Psoas muscle (tissue), 8 donors: ENCODE results near the gene GORAB. TPM values are rescaled to one million over a fixed set of nuclear protein-coding genes. Genes with fewer than 3 reads are reported as not detected.

Experiments
- ATAC-seq, 4 donors: fragments of 200-7000 bp; cut with Tn5 transposase; one replicate each; pipeline ENCODE4 v1.9.1; 2020; ENCODE audit warnings: moderate library complexity in 3 of 4, mild to moderate bottlenecking in 2 of 4
- DNase-seq, 2 donors: peaks; one replicate each; pipeline ENCODE4 v3.0.0-alpha.2; 2020
- H3K27ac ChIP-seq: fragments of 200-600 bp; one replicate; pipeline ENCODE4 v1.8.0; 2022
- H3K27me3 ChIP-seq, 3 donors: fragments of 200-600 bp in 1 of 3; one replicate each; pipeline versions ENCODE4 v1.6.1 to v1.8.0; 2013 to 2022; ENCODE audit warnings: low read length in 2 of 3, mild to moderate bottlenecking in 2 of 3, moderate library complexity in 1 of 3; ENCODE audit not compliant: insufficient read depth in 3 of 3
- H3K36me3 ChIP-seq, 2 donors: fragments of 200-600 bp in 1 of 2; one replicate each; pipeline versions ENCODE4 v1.6.1 to v1.8.0; 2013 to 2022; ENCODE audit warnings: low read depth in 1 of 2, mild to moderate bottlenecking in 1 of 2, moderate library complexity in 1 of 2; ENCODE audit not compliant: insufficient read depth in 1 of 2
- H3K4me1 ChIP-seq: fragments of 200-600 bp; one replicate; pipeline ENCODE4 v1.8.0; 2022
- H3K4me3 ChIP-seq: fragments of 200-600 bp; one replicate; pipeline ENCODE4 v1.8.0; 2022; ENCODE audit warnings: mild to moderate bottlenecking
- H3K9me3 ChIP-seq: fragments of 200-600 bp; one replicate; pipeline ENCODE4 v1.8.0; 2022
- WGBS, 3 donors: extraction: QIAGEN DNeasy Blood & Tissue Kit; methylation state at CpG; one replicate each; pipeline versions ENCODE4 v1.1.6 to v1.1.7; 2013; 5-methylcytosine and 5-hydroxymethylcytosine counted together
- intact Hi-C, 2 donors: fragments of 100-400 bp; cut with DNase I; formaldehyde crosslinking; loops; one replicate each; pipeline versions ENCODE4 v1.11.0 to v1.14.2; 2022
- polyA plus RNA-seq, 3 donors: library from polyadenylated mRNA; stranded (reverse); fragments of 200-250 nt; gene quantifications; one replicate each; pipeline ENCODE4 v1.2.3, GENCODE V29; 2013
- total RNA-seq, 4 donors: library from RNA; stranded (reverse); fragmentation: NEBNext Ultra II Directional in 2 of 4; extraction: Animal tissue kit (Norgen Biotek cat#: 25700) in 2 of 4; gene quantifications; one replicate each; pipeline versions ENCODE4 v1.2.1 to v1.2.4, GENCODE V29; 2021 to 2023
- TF ChIP-seq, protein P1 (sequence below): fragments of 200-600 bp; IDR thresholded peaks from one replicate; pipeline ENCODE4 v1.8.0; 2022; ENCODE audit warnings: antibody characterized with exemption
- donor health status: healthy with polysubstance abuse.
- donor health status: DM: no; HTN: no; CAD: no; lungs with moderate emphysema.
- donor health status: Bipolar disorder and iron deficiency.
- donor health status: healthy.
- donor health status: DM: yes; HTN: yes; CAD: no.
- donor health status: DM: no; HTN: no; CAD: no.
- donor health status: DM: no; HTN: no; CAD: no.
- donor health status: DM: yes; HTN: yes; CAD: no.

Gene GORAB
- total and polyA plus RNA-seq, 7 donors = 2.3 to 7.8 (median 2.6) TPM

GRCh38 chr1:170539154-170539553, 7.2 kb downstream of the GORAB start:
- H3K27me3 ChIP-seq = no peaks in the 10 kb centered on the region
- no peak overlapping the region for H3K27ac ChIP-seq
- intact Hi-C loops = loop anchor here in 1 of 2 donors (10.0 kb wide), 2 partner anchors 196 to 226 kb away; no protein-coding TSS in a partner anchor
- H3K4me3 ChIP-seq = no peak overlapping the region
- TF ChIP-seq, protein P1, sequence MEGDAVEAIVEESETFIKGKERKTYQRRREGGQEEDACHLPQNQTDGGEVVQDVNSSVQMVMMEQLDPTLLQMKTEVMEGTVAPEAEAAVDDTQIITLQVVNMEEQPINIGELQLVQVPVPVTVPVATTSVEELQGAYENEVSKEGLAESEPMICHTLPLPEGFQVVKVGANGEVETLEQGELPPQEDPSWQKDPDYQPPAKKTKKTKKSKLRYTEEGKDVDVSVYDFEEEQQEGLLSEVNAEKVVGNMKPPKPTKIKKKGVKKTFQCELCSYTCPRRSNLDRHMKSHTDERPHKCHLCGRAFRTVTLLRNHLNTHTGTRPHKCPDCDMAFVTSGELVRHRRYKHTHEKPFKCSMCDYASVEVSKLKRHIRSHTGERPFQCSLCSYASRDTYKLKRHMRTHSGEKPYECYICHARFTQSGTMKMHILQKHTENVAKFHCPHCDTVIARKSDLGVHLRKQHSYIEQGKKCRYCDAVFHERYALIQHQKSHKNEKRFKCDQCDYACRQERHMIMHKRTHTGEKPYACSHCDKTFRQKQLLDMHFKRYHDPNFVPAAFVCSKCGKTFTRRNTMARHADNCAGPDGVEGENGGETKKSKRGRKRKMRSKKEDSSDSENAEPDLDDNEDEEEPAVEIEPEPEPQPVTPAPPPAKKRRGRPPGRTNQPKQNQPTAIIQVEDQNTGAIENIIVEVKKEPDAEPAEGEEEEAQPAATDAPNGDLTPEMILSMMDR = no peak
- H3K9me3 ChIP-seq = no peaks in the 10 kb centered on the region
- H3K4me1 ChIP-seq = peaks cover 18% of the 10 kb centered on the region
- DNase-seq = no peak
- H3K36me3 ChIP-seq = peaks cover 3 to 51% of the 10 kb centered on the region in 2 donors
- ATAC-seq = no peak
- WGBS, 3 donors = 84 to 87% (median 86%) methylated on average over 9 of the region's 9 CpGs

DNA sequence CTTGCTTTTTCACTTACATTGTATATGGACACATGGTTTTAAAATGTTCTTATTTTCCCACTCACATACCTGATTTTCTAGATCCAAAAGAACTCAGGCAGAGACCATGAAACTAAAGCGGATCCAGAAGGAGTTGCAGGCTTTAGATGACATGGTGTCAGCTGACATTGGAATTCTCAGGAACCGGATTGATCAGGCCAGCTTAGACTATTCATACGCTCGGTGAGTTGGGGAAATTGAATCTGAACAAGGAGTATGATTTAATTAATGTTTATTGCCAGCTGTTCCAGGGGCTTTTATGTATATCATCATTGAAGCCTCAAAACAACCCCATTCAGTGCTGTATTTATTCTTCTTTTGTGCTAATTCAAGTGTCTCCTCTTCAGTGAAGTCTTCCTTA, 12.7 kb downstream of the GORAB start:
- no peak overlapping the region for H3K27ac ChIP-seq
- H3K27me3 ChIP-seq = no peaks in the 10 kb centered on the region
- TF ChIP-seq, protein P1 = no peak
- peaks cover 7 to 97% of the 10 kb centered on the region in 2 donors for H3K36me3 ChIP-seq
- no peak overlapping the region for H3K4me3 ChIP-seq
- intact Hi-C loops = no loop called here
- H3K9me3 ChIP-seq = no peaks in the 10 kb centered on the region
- DNase-seq = no peak
- WGBS, 3 donors = 91 to 94% (median 91%) methylated on average over 4 of the region's 4 CpGs
- no peaks in the 10 kb centered on the region for H3K4me1 ChIP-seq
- ATAC-seq = no peak

DNA sequence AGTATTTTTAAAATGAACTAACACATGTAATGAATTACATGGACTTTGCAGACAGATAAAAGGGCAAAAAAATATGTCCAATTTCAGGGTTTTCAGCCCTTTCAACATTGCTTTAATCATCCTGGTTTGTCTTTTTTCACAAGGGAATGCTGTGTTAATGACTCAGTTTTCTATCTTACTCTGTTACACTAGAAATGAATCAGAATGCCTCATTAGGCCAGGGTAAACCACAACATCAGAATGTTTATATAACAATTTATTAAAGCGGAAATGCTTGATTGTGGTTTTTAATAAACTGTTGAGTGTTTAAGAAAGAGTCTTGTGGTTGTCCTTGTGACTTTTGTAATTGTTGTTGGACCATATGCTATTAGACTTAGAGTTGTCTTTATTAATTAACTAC, 13.5 kb downstream of the GORAB start:
- intact Hi-C loops = no loop called here
- ATAC-seq (no peak), DNase-seq (no peak)
- no peak overlapping the region for H3K27ac ChIP-seq
- TF ChIP-seq, protein P1 = no peak
- WGBS, 3 donors = 91 to 100% (median 92%) methylated on average over 1 of the region's 1 CpG
- no peak overlapping the region for H3K4me3 ChIP-seq
- no peaks in the 10 kb centered on the region for H3K9me3 ChIP-seq
- H3K4me1 ChIP-seq = no peaks in the 10 kb centered on the region
- H3K27me3 ChIP-seq = no peaks in the 10 kb centered on the region
- H3K36me3 ChIP-seq = peaks cover 7 to 97% of the 10 kb centered on the region in 2 donors

DNA sequence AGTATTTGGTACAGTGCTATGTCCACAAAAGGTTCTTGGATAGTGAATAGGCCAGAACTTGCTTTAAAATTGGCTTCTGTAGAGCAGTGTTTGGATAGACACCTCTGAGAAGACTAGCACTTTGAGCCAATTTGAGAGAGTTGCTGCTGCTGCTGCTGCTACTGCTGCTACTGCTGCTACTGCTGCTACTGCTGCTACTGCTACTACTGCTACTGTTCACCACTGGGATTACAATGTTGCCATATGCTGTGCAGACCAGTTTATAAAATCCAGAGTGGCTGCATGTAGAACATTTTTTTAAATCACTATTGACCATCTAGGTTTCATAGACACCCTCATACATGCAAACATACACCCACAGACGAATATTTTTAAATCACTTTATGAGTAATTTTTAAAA, 15.3 kb downstream of the GORAB start:
- H3K9me3 ChIP-seq = no peaks in the 10 kb centered on the region
- ATAC-seq (no peak), DNase-seq (no peak)
- WGBS, 3 donors = 90 to 100% (median 93%) methylated on average over 1 of the region's 1 CpG
- intact Hi-C loops = no loop called here
- no peak overlapping the region for H3K4me3 ChIP-seq
- TF ChIP-seq, protein P1 = no peak
- no peaks in the 10 kb centered on the region for H3K27me3 ChIP-seq
- peaks cover 7 to 94% of the 10 kb centered on the region in 2 donors for H3K36me3 ChIP-seq
- H3K4me1 ChIP-seq = no peaks in the 10 kb centered on the region
- no peak overlapping the region for H3K27ac ChIP-seq

DNA sequence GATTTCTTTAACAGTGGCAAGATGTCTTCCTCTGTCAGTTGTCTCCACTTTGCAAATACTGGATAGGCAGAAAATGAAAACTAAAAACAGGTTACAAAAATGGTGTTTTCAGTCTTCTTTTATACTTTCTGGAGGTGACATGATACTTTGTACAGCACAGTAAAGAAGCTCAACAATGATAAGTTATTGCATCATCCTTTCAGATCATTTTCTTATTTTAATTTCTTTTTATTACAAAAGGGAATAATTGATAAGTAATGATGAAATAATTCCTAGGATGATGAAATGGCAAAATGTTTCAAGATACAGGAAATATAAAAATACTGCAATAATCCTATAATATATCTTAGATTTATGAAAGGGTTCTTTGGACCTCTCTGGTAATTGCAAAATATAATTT, 16.5 kb downstream of the GORAB start:
- Histone ChIP-seq H3K9me3 (no peaks in the 10 kb centered on the region), H3K4me3 (no peak overlapping the region), H3K36me3 (peaks cover 8 to 93% of the 10 kb centered on the region in 2 donors), H3K4me1 (no peaks in the 10 kb centered on the region), H3K27ac (no peak overlapping the region), H3K27me3 (no peaks in the 10 kb centered on the region)
- DNase-seq (no peak), ATAC-seq (no peak)
- intact Hi-C loops = no loop called here
- TF ChIP-seq, protein P1 = no peak
